H9 (cell line): Measurements from ENCODE around the gene DYDC1. TPM values are rescaled to one million over a fixed set of nuclear protein-coding genes. Genes with fewer than 3 reads are reported as not detected.

Source experiments
- DNase-seq: peaks from one replicate; pipeline ENCODE4 v3.0.0-alpha.2; 2017
- H2AFZ ChIP-seq: one replicate; pipeline ENCODE4 v1.6.1; 2013; ENCODE audit warnings: mild to moderate bottlenecking, low read length, control low read depth, moderate library complexity
- H2AK5ac ChIP-seq: 2 replicates; pipeline ENCODE4 v1.6.1; 2013; ENCODE audit warnings: low read length, control low read depth, mixed read lengths; ENCODE audit not compliant: insufficient read length
- H2BK120ac ChIP-seq: one replicate; pipeline ENCODE4 v1.6.1; 2013; ENCODE audit warnings: low read depth, mild to moderate bottlenecking, low read length, control low read depth, inconsistent platforms; ENCODE audit not compliant: poor library complexity, severe bottlenecking
- H2BK12ac ChIP-seq: 2 replicates; pipeline ENCODE4 v1.6.1; 2013; ENCODE audit warnings: low read length, control low read depth, mixed read lengths, low read depth; ENCODE audit not compliant: insufficient read length
- H2BK15ac ChIP-seq: 2 replicates; pipeline ENCODE4 v1.6.1; 2013; ENCODE audit warnings: low read depth, low read length, control low read depth
- H2BK20ac ChIP-seq: one replicate; pipeline ENCODE4 v1.6.1; 2013; ENCODE audit warnings: low read depth, mild to moderate bottlenecking, low read length, control low read depth, inconsistent platforms; ENCODE audit not compliant: poor library complexity, severe bottlenecking
- H2BK5ac ChIP-seq: 2 replicates; pipeline ENCODE4 v1.6.1; 2013; ENCODE audit warnings: low read length, control low read depth, mixed read lengths; ENCODE audit not compliant: insufficient read length
- H3K14ac ChIP-seq: 2 replicates; pipeline ENCODE4 v1.6.1; 2013; ENCODE audit warnings: low read length, control low read depth; ENCODE audit not compliant: insufficient read depth
- H3K18ac ChIP-seq: 2 replicates; pipeline ENCODE4 v1.6.1; 2013; ENCODE audit warnings: low read depth, mild to moderate bottlenecking, mixed read lengths, low read length, control low read depth; ENCODE audit not compliant: insufficient read length
- H3K23ac ChIP-seq: 2 replicates; pipeline ENCODE4 v1.6.1; 2013; ENCODE audit warnings: low read length, control low read depth, mixed read lengths, low read depth; ENCODE audit not compliant: insufficient read length
- H3K23me2 ChIP-seq: 2 replicates; pipeline ENCODE4 v1.6.1; 2013; ENCODE audit warnings: low read depth, mild to moderate bottlenecking, mixed read lengths, low read length, control low read depth; ENCODE audit not compliant: insufficient read length, poor library complexity, severe bottlenecking
- H3K27ac ChIP-seq: 2 replicates; pipeline ENCODE4 v1.5.1; 2013; ENCODE audit warnings: low read length, control low read depth, mixed read lengths, low read depth; ENCODE audit not compliant: insufficient read length
- H3K27me3 ChIP-seq: 2 replicates; pipeline ENCODE4 v1.6.1; 2013; ENCODE audit warnings: low read length, control low read depth, inconsistent platforms; ENCODE audit not compliant: insufficient read depth
- H3K4ac ChIP-seq: 2 replicates; pipeline ENCODE4 v1.6.1; 2013; ENCODE audit warnings: low read depth, mild to moderate bottlenecking, control low read depth, inconsistent platforms, low read length, moderate library complexity
- H3K4me1 ChIP-seq: 2 replicates; pipeline ENCODE4 v1.6.1; 2013; ENCODE audit warnings: low read length, control low read depth, inconsistent platforms; ENCODE audit not compliant: insufficient read depth
- H3K4me2 ChIP-seq: 2 replicates; pipeline ENCODE4 v1.6.1; 2013; ENCODE audit warnings: low read length, control low read depth, mixed read lengths; ENCODE audit not compliant: insufficient read length, insufficient read depth
- H3K56ac ChIP-seq: 2 replicates; pipeline ENCODE4 v1.6.1; 2013; ENCODE audit warnings: low read depth, mild to moderate bottlenecking, mixed read lengths, low read length, control low read depth; ENCODE audit not compliant: insufficient read length
- H3K79me1 ChIP-seq: 2 replicates; pipeline ENCODE4 v1.6.1; 2013; ENCODE audit warnings: low read depth, mild to moderate bottlenecking, moderate library complexity, low read length, control low read depth, inconsistent platforms; ENCODE audit not compliant: insufficient read depth, poor library complexity, severe bottlenecking
- H3K79me2 ChIP-seq: 2 replicates; pipeline ENCODE4 v1.6.1; 2013; ENCODE audit warnings: low read length, control low read depth, inconsistent platforms; ENCODE audit not compliant: insufficient read depth
- H3K9ac ChIP-seq: 2 replicates; pipeline ENCODE4 v1.6.1; 2013; ENCODE audit warnings: low read length, control low read depth, mixed read lengths; ENCODE audit not compliant: insufficient read length; ENCODE audit errors: extremely low read depth
- H3K9me3 ChIP-seq: one replicate; pipeline ENCODE4 v1.6.1; 2013; ENCODE audit warnings: low read depth, low read length, inconsistent platforms; ENCODE audit not compliant: control insufficient read depth
- H3T11ph ChIP-seq: one replicate; pipeline ENCODE4 v1.6.1; 2013; ENCODE audit warnings: mild to moderate bottlenecking, low read length, control low read depth, inconsistent platforms
- H4K20me1 ChIP-seq: one replicate; pipeline ENCODE4 v1.6.1; 2013; ENCODE audit not compliant: control insufficient read depth, insufficient read length, insufficient read depth
- H4K5ac ChIP-seq: 2 replicates; pipeline ENCODE4 v1.6.1; 2013; ENCODE audit warnings: low read depth, mild to moderate bottlenecking, mixed read lengths, low read length, control low read depth; ENCODE audit not compliant: insufficient read length
- H4K8ac ChIP-seq: replicated peaks from 2 replicates; pipeline ENCODE4 v1.6.1; 2013; ENCODE audit warnings: low read length, control low read depth, mixed read lengths, low read depth; ENCODE audit not compliant: insufficient read length
- H4K91ac ChIP-seq: 2 replicates; pipeline ENCODE4 v1.6.1; 2013; ENCODE audit warnings: low read depth, mild to moderate bottlenecking, moderate library complexity, mixed read lengths, low read length, control low read depth; ENCODE audit not compliant: insufficient read length
- H3K27ac Mint-ChIP-seq, 3 experiments: 2 replicates in 2 of 3; 3 replicates in 1 of 3; pipeline ENCODE4 v1.8.0; 2020 to 2021; ENCODE audit warnings: mixed read lengths in 3 of 3, mild to moderate bottlenecking in 1 of 3, moderate library complexity in 1 of 3
- H3K27me3 Mint-ChIP-seq: 2 replicates; pipeline ENCODE4 v1.8.0; 2021; ENCODE audit warnings: low read depth, mild to moderate bottlenecking, moderate library complexity, mixed read lengths
- H3K36me3 Mint-ChIP-seq, 3 experiments: 2 replicates in 2 of 3; 3 replicates in 1 of 3; pipeline ENCODE4 v1.8.0; 2020 to 2021; ENCODE audit warnings: low read depth in 3 of 3, mixed read lengths in 3 of 3; ENCODE audit not compliant: insufficient read depth in 1 of 3
- H3K4me1 Mint-ChIP-seq, 2 experiments: 2 replicates each; pipeline ENCODE4 v1.8.0; 2020; ENCODE audit warnings: mixed read lengths in 2 of 2
- H3K4me3 Mint-ChIP-seq, 2 experiments: 2 replicates in 1 of 2; 3 replicates in 1 of 2; pipeline ENCODE4 v1.8.0; 2020 to 2021; ENCODE audit warnings: mild to moderate bottlenecking in 2 of 2, mixed read lengths in 2 of 2, moderate library complexity in 1 of 2
- H3K9me3 Mint-ChIP-seq, 2 experiments: 2 replicates in 1 of 2; 3 replicates in 1 of 2; pipeline ENCODE4 v1.8.0; 2020; ENCODE audit warnings: mild to moderate bottlenecking in 2 of 2, mixed read lengths in 2 of 2, moderate library complexity in 1 of 2
- WGBS: extraction: QIAGEN DNeasy Blood & Tissue Kit; methylation state at CpG from one replicate; pipeline ENCODE4 v1.1.7; 2013; ENCODE audit warnings: missing lambda C conversion rate, low lambda C conversion rate, mixed read lengths; ENCODE audit not compliant: insufficient read length; ENCODE audit errors: extremely low coverage; 5-methylcytosine and 5-hydroxymethylcytosine counted together
- total RNA-seq: library from RNA; stranded (reverse); gene quantifications from 2 replicates; pipeline ENCODE4 v1.2.1, GENCODE V29; 2021
- TF ChIP-seq, protein P1 (sequence below): fragments of 200-600 bp; sonication (generic); conservative IDR thresholded peaks from 3 replicates; pipeline ENCODE4 v1.8.0; 2021; ENCODE audit warnings: antibody characterized with exemption, mild to moderate bottlenecking

Gene DYDC1
- total RNA-seq, 1 experiment from 2014 or later, result not detected

DNA sequence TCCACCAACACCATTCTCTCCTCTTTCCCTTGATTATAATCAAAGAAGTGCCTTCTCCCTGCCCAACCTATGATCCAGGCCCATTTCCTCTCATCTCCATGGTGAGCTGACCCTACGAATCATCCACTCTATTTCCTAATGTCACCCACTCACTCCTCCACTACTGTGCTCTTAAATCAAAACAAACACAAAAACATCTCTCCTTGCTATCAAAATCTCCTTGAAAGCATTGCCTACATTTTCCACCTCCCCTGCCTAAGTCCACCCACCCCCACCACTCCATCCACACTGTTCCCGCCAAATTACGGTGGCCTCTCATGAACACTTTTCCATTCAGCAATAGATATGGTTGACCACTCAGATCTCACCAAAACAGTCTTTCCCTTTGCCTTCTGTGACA lies 5.3 kb downstream of the DYDC1 start:
- H3K27ac Mint-ChIP-seq, result no peak overlapping the region
- no peak overlapping the region for H3T11ph ChIP-seq
- no peak overlapping the region for H3K4me3 Mint-ChIP-seq
- H2AFZ ChIP-seq, result no peak overlapping the region
- H3K27me3 ChIP-seq, result no peaks in the 10 kb centered on the region; the same call in 1 of the 2 replicates
- H2BK12ac ChIP-seq, result no peak overlapping the region
- H3K9ac ChIP-seq, result no peak overlapping the region
- no peaks in the 10 kb centered on the region for H4K20me1 ChIP-seq
- no peak overlapping the region for H3K27ac ChIP-seq
- no peak overlapping the region for H3K14ac ChIP-seq
- H3K4me1 ChIP-seq, result no peaks in the 10 kb centered on the region; the same call in 1 of the 2 replicates
- no peak overlapping the region for H3K23ac ChIP-seq
- no peak overlapping the region for H4K8ac ChIP-seq
- H3K27me3 Mint-ChIP-seq, result peaks cover 17% of the 10 kb centered on the region
- no peaks in the 10 kb centered on the region for H3K79me1 ChIP-seq
- no peaks in the 10 kb centered on the region; a peak in 1 of 7 replicates for H3K36me3 Mint-ChIP-seq
- H3K4me2 ChIP-seq, result no peak overlapping the region
- no peaks in the 10 kb centered on the region; a peak in 1 of 5 replicates for H3K9me3 Mint-ChIP-seq
- H4K5ac ChIP-seq, result no peak overlapping the region
- H2BK20ac ChIP-seq, result no peak overlapping the region
- no peaks in the 10 kb centered on the region for H3K9me3 ChIP-seq
- no peak overlapping the region for H4K91ac ChIP-seq
- no peak overlapping the region for H2BK15ac ChIP-seq
- DNase-seq, result no peak
- H3K4me1 Mint-ChIP-seq, result peaks cover 12 to 14% of the 10 kb centered on the region in 2 experiments
- no peak overlapping the region for H3K18ac ChIP-seq
- no peak overlapping the region for H2AK5ac ChIP-seq
- TF ChIP-seq, protein P1, sequence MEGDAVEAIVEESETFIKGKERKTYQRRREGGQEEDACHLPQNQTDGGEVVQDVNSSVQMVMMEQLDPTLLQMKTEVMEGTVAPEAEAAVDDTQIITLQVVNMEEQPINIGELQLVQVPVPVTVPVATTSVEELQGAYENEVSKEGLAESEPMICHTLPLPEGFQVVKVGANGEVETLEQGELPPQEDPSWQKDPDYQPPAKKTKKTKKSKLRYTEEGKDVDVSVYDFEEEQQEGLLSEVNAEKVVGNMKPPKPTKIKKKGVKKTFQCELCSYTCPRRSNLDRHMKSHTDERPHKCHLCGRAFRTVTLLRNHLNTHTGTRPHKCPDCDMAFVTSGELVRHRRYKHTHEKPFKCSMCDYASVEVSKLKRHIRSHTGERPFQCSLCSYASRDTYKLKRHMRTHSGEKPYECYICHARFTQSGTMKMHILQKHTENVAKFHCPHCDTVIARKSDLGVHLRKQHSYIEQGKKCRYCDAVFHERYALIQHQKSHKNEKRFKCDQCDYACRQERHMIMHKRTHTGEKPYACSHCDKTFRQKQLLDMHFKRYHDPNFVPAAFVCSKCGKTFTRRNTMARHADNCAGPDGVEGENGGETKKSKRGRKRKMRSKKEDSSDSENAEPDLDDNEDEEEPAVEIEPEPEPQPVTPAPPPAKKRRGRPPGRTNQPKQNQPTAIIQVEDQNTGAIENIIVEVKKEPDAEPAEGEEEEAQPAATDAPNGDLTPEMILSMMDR, result no peak
- no peak overlapping the region for H3K56ac ChIP-seq
- H3K79me2 ChIP-seq, result no peaks in the 10 kb centered on the region
- WGBS, result no CpG with 5 or more reads among the region's 3 CpGs
- no peak overlapping the region for H2BK5ac ChIP-seq
- no peak overlapping the region for H2BK120ac ChIP-seq
- peaks cover 2% of the 10 kb centered on the region for H3K23me2 ChIP-seq
- H3K4ac ChIP-seq, result no peak overlapping the region
